Astrocyte of the hippocampus (primary cell): ENCODE measurements around the gene MACF1.
"Not testable (repeated sequence)": the region's sequence is repeated elsewhere in the genome, so short reads cannot be mapped to it uniquely, and the experiment has no call there.

Experiments
- DNase-seq: peaks from one replicate; pipeline ENCODE4 v3.0.0; 2011; ENCODE audit warnings: low read depth, low spot score

MACF1 gene

GRCh38 chr1:39452540-39452939 lies 248.0 kb downstream of the MACF1 start:
- no peak for DNase-seq

DNA sequence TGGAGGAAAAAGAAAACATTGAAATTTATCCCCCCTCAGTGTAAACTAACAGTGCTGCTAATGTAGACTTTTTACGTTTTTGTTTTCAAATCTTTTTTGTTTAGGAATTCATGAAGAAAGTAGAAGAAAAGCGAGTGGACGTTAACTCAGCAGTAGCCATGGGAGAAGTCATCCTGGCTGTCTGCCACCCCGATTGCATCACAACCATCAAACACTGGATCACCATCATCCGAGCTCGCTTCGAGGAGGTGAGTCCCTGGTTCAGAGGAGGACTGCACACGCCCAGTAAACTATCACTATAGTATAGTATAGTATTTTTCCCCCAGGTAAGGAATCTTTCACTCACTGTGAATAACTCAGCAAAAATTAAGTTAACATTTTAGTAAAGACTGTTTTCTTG lies 249.1 kb downstream of the MACF1 start:
- peak; percentile 71 for DNase-seq

DNA sequence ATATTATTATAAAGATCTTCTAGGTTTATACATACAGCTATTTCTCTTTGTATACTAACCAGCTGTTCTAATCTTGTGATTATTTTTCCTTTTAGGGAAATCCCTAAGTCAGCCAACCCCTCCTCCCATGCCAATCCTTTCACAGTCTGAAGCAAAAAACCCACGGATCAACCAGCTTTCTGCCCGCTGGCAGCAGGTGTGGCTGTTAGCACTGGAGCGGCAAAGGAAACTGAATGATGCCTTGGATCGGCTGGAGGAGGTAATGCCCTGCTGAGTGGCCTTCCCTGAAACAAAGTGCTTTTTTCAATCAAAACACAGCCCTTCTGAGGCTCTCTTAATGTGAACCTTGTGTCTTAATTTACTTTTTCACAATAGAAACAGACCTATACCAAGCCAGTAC lies 254.5 kb downstream of the MACF1 start:
- DNase-seq = no peak

DNA sequence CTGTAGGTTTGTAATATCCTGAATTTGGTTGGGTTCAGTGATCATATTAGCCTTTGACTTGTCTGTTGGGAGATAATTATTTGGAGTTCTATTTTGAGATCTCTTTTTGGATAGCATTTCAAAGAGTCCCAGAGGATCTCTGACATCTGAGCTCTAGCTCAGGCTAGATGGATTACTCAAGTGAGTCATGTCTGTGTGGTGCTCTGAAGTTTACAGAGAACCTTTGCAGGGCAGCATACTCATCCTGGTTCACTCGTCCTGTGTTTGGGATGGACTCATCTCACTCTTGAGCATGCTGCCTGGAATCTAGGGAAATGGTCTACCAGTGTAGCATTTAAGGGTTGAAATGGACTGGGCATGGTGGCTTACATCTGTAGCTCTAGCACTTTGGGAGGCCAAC lies 257.6 kb downstream of the MACF1 start:
- DNase-seq = no peak

DNA sequence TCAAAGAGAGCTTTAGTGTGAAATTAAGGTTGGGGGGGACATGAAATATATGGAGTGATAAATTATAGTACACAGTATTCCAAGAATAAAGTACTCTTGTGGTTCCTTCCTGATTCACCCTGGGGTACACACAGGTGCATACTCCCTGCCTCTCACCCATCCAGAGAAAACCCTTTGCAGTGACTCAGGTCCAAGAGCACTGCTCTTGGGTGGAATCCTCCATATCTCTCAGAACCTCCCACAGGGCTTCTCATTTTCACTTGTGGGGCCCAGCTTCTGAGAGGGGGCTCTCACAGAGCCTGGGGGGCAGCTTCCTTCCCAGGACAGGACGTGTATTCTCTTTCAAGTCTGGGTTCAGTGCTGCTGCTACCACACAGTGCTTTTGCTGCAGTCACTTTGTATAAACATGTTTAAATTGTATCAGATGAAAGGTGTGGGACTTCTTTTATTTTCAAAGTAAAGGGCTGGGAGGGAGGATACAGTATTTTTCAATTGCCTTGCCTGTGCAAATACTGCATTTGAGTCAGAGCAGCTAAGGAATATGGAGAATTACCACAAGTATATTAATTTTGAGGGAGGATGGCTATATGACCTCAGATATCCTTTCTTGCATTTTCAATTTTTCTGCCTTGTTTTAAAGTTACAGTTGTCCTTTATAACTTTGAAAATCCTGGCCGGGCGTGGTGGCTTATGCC lies 262.1 kb downstream of the MACF1 start:
- no peak for DNase-seq

DNA sequence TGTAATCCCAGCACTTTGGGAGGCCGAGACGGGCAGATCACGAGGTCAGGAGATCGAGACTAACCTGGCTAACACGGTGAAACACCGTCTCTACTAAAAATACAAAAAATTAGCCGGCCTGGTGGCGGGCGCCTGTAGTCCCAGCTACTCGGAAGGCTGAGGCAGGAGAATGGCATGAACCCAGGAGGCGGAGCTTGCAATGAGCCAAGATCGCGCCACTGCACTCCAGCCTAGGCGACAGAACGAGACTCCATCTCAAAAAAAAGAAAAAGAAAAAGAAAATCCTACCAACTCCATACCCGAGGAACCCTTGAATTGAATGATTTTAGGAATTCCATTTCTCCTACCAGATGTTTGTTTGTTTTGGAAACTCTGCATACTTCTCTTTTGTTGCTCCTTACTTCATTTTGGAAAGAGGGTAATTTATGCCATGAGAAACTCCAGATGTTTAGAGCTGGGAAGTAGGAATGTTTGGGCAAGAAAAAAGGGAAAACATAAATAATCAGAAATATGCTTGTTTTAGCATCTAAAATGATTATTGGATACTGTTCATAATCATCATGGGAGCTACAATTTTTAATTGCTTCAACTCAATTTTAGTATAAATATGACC lies 262.7 kb downstream of the MACF1 start:
- not testable (repeated sequence) for DNase-seq

GRCh38 chr1:39469150-39469549 lies 264.7 kb downstream of the MACF1 start:
- no peak for DNase-seq

- DNase-seq = no peak
Measured at GRCh38 chr1:39470040-39470439, 265.5 kb downstream of the MACF1 start.

DNA sequence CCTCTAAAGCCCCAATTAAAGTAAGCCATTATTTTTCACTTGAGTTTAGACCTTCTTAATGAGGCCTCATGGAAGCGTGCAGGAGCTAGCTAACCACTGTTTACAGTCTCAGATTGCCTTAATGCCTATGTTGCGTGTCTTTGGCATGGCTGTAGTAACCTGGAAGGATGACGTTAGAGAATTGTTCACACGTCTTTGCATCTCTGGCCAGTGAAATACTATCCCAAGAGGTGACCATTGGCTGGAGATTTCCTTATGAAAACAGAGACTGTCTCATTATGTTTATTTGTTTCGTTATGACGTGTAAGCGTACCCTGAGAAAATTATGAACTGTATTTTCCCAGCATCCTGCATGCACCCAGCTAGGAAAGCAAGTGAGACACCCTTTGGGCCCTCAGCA lies 268.3 kb downstream of the MACF1 start:
- no peak for DNase-seq

DNA sequence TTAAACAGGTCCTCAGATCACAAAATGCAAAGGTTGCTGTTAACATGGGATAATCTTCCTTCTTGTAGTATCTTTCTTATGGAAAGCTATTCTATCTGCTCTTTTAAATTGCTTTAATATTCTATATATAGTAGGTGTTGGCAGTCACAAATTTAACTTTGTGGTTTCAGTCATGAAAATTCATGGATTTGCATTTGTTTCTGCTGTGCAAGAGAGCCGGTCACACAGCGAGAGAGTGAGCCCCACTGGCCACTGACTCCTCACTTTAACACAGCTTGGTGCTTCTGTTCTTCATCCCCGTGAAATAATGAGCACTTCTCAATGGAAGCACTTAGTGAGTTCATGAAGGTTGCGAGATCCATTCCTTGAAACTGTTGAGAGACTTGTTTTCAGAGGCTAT lies 268.8 kb downstream of the MACF1 start:
- no peak for DNase-seq

DNA sequence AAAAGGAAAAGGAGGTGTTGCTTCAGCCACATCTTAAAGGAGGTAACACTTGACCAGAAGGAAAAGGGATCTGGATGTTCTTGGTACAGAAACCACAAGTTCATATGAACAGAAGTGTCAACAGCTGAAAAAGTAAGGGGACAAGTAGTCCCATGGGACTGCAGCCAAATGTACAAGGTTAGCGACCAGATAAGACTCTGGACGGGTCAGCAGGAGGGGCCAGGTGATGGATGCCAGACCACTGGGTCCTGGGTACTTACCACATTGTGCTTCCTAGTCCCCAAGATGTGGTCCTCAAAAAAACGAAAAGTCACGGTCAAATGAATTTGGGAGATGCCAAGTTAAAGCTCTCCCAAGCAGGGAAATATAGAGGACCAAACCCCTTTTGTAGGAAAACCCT lies 270.3 kb downstream of the MACF1 start:
- no peak for DNase-seq

GRCh38 chr1:39475551-39475950 lies 271.1 kb downstream of the MACF1 start:
- DNase-seq = not testable (repeated sequence)

GRCh38 chr1:39478126-39478915 lies 273.8 kb downstream of the MACF1 start:
- DNase-seq = no peak

DNA sequence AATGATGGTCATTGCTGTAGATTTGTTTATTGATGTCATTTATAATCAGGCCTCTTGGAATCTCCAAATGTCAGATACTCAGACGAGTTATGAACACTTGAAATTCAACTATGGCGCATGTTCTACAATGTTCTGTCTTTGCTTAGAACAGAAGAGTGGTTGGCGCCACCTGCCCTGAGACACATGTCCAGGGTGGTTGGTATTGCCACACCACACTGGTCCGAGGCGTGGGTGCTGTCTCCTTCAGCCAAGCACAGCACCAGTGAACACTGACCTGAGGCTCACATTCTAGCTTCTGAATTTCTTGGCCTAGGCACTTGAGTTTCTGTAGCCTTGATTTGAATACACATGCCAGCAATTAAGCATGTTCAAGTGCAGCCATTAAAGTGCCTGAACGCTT lies 276.8 kb downstream of the MACF1 start:
- no peak for DNase-seq

- DNase-seq = no peak
Measured at GRCh38 chr1:39483276-39483675, 278.8 kb downstream of the MACF1 start.

DNA sequence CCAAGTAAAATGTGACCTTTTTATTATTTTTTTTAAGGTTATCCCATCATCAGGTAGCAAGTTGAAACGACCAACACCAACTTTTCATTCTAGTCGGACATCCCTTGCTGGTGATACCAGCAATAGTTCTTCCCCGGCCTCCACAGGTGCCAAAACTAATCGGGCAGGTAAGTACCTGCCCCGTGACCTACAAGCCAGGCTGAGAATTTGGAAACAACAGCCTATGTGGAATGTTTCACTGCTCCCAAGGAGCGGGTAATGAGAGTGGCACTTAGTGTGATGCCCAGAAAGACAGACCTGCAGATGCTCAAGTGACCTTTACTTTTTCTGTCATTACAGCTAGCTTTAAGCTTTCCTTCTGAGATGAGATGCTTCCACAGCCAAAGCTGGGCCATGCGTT lies 280.1 kb downstream of the MACF1 start:
- DNase-seq = no peak

DNA sequence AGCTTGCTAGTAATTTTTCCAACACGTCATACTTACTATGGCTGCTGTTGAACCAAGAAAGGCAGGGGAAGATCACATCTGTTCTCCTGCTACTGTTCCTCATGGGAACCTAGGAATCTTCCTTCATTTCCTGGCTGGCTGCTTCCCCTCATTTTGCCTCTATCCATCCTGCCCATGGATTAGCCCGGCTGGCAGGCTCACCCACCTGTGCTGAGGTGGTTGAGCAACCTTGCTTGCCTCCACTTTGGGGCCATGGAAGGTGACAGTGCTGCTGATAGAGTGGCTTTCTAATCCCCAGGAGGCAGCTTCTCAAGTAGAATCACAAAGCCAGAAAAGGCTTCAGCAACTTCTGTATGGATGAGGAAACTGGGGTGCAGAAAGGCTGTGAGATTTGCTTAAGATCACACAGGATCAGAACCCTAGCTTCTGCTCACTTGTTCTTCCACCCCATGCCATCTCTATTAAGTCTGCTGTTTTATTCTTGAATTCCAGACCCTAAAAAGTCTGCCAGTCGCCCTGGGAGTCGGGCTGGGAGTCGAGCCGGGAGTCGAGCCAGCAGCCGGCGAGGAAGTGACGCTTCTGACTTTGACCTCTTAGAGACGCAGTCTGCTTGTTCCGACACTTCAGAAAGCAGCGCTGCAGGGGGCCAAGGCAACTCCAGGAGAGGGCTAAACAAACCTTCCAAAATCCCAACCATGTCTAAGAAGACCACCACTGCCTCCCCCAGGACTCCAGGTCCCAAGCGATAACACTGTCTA lies 280.7 kb downstream of the MACF1 start:
- DNase-seq = no peak

GRCh38 chr1:39488012-39488545 lies 283.6 kb downstream of the MACF1 start:
- DNase-seq = no peak

DNA sequence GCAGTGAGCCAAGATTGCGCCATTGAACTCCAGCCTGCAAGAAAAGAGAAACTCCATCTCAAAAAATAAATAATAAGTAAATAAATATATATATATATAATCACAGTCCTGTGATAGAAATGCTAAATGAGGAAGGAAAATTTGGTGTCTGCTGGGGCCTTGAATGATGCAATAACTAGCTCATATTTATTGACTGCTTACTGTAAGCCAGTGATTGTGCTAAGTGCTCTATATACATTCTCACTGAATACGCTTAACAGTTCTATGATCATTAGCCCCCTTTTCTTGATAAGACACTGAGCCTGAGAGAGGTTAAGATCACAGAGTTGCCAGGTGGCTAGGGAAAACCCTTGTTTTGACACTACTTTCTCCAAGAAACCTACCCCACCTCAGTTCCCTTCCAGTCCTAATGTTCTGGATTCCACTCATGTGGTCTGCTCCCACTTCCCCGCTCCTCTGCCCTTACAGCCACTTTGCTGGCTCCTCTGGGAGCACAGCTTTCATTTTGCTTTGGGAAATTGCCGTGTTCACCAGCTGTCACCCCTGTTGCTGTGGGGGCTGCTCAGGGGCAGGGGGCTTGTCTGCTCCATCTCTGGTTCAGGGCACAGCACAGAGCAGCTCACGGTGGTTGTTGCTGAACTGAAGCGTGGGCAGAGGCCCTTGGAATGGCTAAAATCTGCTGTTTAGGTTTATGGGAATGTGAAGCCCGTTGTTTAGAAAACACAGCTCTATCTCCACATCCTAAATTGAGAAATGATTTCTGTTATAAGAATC lies 284.5 kb downstream of the MACF1 start:
- no peak for DNase-seq

DNA sequence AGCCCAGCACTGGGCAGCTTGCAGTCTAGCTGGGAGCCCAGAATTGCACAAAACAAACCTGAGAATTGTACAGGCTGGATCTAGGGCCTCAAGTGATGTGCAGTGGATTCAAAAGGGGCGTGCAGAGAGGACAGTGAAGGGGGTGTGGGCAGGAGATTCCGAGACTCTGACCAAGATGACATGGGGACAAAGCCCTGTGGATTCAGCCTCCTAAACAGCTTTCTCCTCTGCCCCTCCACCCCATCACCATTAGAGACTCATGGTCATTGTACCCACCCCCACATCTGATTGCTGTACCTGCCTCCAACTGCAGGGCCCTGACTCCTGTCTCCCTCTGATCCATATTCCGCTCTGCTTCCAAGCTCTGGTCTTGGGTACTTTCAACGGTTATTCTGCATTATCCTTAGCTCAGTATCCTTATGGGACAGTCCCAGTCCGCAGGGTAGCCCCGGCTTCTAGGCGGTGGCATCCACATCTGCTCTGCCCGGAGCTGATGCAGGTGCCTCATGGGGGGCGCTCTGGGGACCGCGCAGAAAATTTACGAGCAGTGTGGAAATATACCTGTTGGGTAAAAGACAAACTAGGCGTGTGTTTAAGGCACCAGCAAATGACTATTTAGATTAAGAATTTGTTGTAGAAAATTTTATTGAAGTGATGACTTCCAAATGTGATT lies 285.2 kb downstream of the MACF1 start:
- no peak for DNase-seq
